ENCODE results near the gene RTN4R.
"Not testable (repeated sequence)": the region's sequence is repeated elsewhere in the genome, so short reads cannot be mapped to it uniquely, and the experiment has no call there.

RTN4R gene

DNA sequence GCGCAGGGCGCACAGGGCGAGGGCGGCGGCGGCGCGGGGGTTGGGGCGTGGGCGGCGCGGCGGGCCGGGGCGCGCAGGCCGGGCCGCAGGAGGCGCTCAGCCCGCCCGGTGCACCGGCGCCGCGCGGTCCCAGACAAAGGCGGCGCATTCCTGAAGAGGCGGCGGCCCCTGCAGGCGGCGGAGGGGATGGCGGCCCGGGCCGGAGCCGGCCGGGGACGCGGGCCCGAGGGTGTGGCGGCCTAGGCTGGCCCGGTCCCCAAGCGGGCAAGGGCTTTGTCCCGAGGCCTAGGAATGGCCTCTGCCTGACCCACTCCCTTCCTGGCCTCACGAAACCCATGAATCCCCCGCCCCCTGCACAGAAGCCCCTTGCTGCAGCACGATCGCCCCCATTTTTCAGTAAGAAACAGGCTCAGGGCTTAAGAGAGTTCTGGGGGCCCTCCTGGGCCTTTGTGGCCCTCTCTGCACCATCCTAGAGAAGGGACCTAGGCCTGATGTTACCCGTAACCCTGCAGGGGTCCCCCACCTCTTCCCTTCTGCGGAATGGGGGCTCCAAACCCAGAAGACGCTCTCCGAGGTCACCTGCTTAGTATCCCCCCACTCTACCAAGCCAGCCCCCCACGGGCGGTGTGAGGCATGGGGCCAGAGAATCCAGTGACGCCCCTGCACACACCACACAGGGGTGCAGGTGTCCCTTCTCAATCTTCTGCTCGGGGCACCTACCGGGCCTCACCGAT, at the start of gene RTN4R:
TSS of gene RTN4R (minus strand) at position 40 of the 734 bp plus-strand sequence. CDS start 226 bp downstream, outside the sequence.
- DNase-seq: no peak

DNA sequence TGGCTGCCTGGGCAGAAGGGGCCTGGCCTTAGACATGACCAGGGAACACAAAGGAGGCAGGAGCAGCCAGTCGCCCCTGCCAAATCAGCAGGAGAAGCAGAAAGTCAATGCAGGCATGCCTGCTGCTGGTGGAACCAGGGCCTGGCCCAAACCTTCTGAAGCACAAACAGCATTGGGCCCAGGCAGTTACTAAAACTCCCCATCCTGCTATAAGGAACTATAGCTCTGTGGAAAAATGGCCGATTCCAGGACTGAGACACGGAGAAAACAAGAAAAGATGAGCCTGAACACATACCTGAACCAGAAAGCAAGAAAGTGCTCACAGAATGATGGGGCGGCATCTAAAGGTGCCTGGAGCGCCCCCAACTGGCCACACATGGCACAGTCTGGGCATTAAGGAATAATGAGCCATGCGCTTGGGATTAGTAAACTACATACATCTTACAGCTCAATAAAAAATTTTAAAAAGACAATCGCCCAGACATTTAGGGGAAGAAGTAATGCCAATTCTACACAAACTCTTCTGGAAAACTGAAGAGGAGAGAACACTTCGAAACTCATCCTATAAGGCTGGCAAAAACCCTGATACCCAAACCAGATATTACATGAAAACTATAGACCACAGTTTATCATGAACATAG, 49.4 kb upstream of the RTN4R start:
- DNase-seq: not testable (repeated sequence)

- no peak for DNase-seq
These were observed 48.8 kb upstream of the RTN4R start for GRCh38 chr22:20316844-20317401.

GRCh38 chr22:20316217-20316843, 48.2 kb upstream of the RTN4R start:
- DNase-seq: no peak

GRCh38 chr22:20315337-20316216, 47.5 kb upstream of the RTN4R start:
- DNase-seq: no peak

DNA sequence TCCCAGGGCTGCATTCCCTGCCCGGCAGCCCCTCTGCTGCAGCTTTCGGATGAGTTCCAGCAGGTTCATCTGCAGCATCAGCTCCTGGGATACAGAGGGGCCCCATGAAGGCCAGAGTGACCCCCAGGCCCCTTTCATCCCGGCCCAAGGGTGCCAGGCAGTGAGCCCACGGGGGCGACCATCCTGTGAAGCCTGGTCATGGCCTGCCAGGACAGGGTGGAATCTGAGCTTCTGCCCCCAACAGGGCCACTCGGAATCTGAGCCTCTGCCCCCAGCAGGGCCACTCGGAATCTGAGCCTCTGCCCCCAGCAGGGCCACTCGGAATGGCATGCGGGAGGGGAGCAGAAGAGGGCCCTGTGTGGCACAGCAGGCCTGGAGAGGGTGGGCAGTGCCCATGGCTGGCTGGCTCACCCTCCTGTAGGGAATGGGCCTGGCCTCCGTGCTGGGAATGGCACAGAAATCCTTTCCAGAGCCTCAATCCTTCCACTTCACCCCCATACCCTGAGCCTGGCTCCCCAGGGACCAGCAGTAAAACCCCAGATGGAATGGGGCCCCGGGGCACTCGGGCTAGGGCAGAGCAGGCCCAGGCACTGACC, 46.7 kb upstream of the RTN4R start:
- not testable (repeated sequence) for DNase-seq

- not testable (repeated sequence) for DNase-seq
These were observed 46.1 kb upstream of the RTN4R start for GRCh38 chr22:20314206-20314605.

DNA sequence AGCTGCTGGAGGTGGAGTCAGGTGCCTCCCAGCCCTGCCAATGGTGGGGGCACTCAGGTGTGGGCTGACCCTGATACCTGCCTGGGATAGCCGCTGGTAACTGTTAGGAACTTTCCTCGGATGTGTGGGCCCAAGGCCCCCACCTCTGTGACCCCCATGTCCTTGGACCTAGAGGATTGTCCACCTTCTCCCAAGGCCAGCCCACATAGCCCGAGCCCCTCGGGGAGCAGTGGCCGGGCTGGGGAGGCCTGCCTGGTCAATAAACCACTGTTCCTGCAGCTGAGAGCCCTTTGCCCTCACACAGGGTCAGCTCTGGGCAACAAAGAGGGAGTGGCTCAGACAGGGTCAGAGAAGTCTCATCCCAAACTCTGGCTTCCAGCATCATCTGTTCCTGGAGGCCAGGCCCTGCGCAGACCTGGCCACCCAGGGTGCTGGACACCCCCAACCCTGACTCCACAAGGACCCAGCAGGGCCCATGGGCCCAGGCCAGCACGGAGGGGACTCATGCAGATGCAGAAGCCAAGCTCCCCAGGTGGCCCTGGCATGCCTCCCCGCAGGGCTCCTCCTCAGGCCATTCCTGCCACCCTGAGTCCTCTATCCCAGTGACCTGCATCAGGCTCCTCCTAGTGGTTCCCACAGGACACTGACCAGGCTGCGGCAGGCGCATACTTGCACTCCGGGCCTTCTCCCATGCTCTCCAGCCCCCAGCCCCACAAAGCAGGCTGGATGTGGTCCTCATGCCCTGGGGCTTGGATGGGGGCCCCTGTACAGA, 45.4 kb upstream of the RTN4R start:
- not testable (repeated sequence) for DNase-seq

DNA sequence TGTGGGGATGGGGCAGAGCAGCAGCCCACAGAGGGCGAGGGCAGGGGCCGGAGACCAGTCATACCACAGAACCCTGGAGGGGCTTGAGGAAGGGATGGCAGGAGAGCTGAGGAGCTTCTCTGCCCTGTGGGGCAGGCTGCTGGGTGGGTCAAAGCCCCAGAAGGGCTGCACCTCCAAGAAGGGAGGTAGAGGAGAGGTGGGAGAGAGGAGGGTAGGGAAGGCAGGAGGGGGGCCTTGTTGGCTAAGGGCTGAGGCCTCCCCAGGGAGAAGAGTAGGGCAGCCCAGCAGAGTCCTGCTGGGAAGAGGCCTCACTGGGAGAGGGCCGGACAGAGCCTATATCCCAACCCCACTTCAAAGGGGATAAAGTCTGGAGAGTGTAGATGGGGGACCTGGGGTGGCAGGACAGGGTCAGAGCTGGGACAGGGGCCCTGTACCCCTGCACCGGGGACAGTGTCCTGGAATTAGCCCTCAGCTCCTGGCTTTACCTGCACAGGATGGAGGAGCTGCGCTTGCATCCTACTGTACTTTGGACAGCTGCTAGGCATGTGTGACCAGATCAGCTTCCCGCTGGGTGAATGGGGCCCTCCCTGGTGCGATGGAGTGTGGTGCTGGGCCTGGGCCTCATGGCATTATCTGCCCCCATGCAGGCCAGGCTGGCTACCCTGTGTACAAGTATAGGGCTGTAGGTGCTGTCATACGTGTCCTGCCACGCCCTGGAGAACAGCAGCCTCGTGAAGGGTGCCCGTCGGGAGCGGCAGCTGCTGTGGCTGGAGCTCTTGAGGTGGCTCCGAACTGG, 44.5 kb upstream of the RTN4R start:
- DNase-seq: no peak

DNA sequence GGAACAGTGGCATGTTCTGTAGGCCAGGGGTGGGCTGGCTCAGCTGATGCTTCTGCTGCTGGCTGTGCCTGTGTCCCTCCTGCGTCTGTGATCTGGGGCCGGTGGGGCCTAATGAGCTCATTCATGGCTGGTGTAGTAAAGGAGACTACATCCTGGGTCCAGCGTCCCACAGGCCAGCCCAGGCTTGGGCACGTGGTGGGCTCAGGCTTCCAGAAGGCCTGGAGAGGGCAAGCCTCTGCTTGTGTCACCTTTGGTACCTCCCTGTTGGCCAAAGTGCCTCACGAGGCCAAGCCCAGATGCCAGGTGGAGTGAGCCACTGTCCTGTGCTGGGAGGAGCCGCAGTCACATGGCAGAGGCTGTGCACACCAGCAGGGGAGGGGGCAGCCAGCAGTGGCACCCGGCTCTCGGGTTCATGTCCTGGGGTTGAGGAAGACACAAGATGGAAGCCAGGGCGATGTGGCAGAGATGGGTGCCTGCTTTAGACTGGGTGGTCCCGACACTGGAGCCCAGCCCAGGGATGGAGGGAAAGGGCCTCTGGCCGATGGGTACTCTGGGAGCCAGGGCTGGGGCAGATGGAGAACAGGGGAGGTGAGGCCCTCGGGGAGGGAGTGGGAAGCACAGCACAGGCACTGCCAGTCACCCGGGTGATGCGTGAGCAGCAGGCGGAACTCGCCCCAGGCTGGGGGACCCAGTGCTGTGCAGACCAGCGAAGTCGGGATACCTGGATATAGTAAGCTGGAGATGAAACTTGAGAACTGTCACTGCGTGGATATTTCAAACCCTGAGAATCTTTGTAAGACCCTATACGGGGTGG, 43.3 kb upstream of the RTN4R start:
- not testable (repeated sequence) for DNase-seq

DNA sequence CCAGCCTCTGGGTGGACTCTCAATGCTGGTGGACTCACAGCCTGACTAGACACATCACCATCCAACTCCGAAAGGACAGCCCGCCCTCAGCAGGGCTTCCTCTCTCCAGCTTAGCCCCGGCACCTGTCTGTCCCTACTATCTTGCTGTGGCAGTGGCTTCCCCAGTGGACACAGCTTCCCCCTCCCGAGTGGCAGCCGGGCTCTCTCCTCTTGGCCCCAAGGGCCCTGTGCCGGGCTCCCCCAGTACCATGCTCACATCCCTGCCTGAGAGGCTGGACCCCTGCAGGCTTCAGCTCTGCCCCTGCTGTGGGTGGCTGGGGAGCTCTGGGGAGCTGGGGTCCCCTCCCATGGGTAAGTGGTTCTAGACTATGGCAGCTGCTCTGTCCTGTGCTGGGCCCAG, 42.7 kb upstream of the RTN4R start:
- DNase-seq: not testable (repeated sequence)

- not testable (repeated sequence) for DNase-seq
These were observed 42.1 kb upstream of the RTN4R start for GRCh38 chr22:20310180-20310579.

DNA sequence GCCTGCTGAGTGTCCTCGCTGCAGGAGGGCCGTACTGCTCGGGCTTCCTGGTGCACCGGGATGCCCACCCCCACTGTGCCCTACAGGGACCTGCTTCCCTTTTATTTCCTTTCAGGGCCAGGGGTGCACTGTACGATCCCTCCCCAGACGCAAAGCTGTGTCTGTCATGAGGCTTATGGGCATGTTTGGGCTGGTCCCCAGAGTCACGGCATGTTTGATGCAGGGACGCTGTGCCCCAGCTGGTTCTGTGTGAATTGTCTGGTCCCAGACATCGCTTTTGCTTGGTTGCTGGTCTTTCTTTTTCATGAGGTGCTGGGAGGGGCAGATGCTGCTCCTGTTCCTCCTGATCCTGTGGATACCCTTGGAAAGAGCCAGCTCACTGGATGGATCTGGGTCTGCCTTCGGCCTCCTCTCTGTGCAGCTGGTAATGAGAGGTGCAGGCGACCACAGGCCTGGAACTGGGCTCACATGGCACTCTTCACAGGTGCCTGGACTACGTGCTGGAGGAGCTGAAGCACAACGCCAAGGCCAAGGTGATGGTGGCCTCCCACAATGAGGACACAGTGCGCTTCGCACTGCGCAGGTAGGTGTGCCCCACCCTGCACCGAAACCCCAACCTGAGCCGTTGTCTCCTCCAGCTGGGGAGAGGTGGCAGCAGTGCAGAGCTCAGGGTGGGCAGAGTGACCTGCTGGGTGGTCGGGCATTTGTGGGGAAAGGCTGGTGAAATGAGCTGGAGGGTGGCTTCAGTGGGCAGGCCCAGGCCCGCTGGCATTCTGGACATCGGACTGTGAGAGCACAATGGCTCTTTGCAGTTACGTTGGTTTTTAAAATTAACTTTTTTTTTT, 40.9 kb upstream of the RTN4R start:
- DNase-seq: not testable (repeated sequence)

DNA sequence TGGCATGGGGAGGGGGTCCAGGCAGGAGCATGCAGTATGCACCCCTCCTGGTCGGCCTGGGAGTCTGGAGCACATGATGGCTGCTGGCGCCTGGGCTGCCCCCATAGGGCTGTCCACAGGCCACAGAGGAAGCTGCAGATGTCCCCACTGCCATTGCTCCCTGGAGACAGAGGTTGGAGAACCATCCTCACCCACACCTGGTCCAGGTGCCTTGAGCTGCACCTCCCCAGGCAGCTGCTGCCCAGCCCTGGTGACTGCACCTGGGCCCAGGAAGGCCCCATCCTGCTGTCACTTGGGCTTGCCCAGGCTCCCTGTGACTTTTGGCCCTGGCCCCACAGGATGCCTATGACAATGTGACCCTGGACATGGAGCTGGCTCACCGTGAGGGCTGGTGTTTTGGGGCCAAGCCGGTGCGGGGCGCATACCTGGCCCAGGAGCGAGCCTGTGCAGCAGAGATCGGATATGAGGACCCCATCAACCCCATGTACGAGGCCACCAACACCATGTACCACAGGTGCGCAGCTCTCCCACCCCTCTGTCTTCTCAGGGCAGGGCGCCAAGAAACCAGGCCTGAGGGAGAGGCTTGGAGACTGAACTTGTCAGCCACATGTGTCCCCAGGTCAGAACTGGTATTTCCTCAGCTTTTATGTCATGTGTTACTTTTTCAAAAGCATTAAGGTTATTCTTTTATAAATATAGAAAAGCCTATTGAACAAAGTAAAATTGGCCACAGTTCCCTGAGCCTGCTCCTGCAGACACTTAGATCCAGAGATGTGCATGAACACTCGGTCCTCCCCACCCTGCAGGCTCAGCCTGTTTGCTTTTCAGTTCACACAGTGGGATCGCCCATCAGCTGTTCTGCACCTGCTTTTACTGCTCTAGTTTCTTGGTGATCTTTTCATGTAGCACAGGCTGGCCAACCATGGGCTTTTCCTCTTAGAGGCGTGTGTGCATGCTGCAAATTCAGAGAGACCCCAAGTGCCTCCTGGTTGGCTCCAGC, 39.6 kb upstream of the RTN4R start:
- DNase-seq: not testable (repeated sequence)

DNA sequence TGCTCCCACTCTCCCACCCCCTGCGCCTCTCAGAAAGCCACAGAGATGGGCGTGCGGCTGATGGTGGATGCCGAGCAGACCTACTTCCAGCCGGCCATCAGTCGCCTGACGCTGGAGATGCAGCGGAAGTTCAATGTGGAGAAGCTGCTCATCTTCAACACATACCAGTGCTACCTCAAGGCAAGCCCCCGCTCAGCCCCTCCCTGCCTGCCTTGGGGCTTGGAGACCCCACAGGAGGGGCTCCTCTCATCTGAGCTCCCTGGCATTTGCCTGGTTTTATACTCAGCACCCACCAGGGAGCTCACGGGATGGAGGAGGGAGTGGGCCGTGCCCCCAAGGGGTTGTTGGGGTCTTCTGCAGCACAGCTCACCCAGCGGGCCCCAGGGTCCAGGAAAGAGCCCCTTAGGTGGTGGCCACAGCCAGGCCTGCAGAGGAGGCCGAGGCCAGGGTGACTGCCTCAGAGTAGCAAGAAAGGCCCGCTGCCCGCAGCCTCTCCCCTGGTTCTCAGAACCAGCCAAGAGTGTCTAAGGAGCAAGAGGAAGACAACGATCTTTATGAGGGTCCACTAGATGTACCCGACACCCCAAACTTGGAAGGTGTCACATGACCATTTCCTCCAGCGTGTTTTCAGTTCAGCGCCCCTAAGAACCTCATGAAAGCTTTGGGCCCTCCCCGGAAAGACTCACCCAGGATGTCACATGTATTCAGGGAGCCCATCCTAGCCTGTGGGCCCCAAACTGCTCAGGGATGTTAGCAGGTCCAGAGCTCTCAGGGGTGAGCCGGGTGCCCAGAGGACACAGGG, 38.7 kb upstream of the RTN4R start:
- not testable (repeated sequence) for DNase-seq

DNA sequence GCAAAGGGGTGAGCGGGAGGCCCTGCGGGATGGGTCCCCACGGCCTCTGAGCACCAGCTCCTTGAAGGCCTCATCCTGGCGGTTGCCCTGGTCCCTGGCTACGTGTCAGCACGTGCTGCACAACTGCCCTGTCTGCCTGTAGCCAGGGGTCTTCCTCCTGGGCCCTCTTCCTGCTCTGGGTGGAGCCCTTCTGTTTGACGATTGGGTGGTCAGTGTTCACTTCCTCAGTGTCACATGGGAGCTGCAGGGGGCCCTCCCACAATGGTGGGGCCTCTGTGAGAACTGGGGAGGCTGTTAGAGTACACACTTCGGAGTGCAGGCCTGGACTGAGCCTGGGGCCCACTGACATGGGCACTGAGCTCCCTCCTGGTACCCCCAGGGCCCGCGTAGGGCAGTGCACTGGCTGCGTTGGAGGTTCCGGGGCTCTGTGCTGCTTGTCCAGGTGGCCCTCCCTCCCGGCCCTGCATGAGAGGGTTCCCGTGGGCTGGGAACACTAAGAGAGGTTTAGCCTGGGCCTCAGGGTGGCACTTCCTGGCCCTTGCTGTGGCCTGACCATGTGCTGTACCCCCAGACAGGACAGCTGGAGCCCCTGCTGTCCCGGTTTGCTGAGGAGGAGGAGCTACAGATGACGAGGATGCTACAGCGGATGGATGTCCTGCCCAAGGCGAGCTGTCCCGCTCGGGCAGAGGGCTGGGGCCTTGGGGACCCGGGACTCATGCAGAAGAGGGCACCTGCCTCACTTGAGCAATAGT, 38.0 kb upstream of the RTN4R start:
- DNase-seq: no peak

Data from NCI-H526 treated with DMSO at 0.1 percent for 48 hours (cell line).